GM12872 (cell line): ENCODE results near the gene PRMT2.

Experiments
- CTCF ChIP-seq: IDR thresholded peaks from 3 replicates; pipeline ENCODE4 v1.5.1; 2011; ENCODE audit warnings: low read depth, mild to moderate bottlenecking, low read length, moderate library complexity; ENCODE audit not compliant: insufficient read depth

PRMT2 gene

GRCh38 chr21:46619846-46620245 is 15.6 kb upstream of the PRMT2 start:
- no peak for TF ChIP-seq CTCF

GRCh38 chr21:46620846-46621245 is 14.6 kb upstream of the PRMT2 start:
- no peak for TF ChIP-seq CTCF

DNA sequence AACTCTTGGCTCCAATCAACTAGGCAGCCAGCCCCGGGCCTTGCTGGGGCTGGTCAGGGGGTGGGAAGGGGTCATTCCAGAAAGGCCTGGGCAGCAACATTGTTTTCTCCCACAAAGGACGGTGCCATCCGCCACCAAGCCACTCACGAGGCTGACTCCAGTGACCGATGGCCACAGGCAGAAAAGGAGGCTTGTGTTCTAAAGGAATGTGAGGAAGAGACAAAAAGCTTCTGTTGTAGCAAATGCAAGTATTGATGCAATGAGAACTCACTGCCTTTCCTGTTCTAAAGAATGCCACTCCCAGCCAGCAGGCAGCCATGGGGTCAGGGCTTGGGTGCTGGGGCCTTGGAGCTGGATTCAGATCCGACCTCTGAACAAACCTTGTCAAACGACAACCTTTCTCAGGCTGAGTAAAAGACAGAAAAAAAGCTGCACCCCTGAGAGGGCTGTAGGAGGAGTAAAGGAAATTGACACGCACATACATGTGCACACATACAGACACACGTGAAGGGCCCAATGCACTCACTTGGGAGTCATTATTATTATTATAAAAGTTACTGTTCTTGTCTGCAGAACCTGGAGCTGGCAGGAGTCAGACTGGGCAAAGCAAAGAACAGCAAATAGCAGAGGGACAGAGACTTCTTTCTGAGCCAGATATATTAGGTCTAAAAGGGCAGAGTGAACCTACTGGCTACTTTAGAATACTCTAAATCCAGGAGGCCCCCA is 13.9 kb upstream of the PRMT2 start:
- TF ChIP-seq CTCF = no peak

DNA sequence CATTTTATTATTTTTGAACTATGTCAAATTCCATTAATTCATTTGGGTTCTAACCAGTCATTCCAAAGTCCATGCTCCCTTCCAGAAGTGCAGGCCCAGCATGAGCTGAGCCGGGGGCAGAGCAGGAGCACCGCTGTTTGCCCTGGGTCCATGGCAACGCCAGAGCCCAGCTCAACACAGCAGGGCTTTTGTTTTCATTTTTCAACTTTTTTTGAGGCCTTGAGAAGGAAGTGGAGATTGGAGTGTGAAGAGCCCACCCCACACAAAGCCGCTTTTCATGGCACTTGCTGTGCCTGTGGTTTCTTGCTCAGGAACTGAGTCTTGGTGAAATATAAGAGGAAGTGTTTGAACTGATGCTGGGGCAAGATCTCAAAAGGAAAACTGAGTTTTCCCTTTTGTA is 13.2 kb upstream of the PRMT2 start:
- no peak for TF ChIP-seq CTCF

- no peak for TF ChIP-seq CTCF
Observed at GRCh38 chr21:46624050-46624449, 11.4 kb upstream of the PRMT2 start.

DNA sequence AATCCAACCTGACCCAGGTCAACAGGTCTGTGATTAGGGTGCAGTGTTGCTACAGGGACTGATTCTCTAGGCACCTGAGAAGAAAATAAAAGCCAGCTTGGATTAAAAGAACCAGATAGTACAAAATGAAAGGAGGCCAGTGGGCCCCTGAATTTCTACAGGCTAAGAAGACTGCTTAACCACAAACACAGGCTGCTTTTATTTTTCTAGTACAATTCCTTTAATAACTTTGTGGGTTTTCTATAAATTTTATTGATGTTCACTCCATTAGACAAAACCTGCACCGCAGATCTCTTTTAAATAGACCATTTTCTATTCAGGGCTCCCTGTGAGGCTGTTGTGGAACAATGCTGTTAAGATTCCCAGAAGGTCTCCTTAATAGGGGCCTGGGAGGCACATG is 9.7 kb upstream of the PRMT2 start:
- TF ChIP-seq CTCF = no peak

DNA sequence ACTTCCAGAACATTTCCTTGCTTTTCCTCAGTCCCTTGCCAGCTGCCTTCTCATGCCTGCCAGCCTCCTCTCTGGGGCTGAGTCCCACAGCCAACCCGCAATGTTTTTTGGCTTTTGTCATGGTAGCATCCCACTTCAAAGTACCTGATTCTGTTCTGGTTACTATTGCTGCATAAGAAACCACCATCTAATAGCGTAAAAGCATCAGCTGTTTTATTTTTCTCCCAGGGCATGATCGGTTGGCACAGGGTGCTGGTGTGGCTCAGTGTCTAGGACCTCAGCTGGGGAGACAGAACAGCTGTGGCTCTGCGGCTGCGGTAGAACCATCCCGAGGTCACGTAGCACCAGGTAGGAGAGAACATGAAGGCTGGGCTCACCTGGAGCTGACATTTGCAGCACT is 8.9 kb upstream of the PRMT2 start:
- TF ChIP-seq CTCF = no peak
